ENCODE measurements around the gene VPS13D.

The VPS13D gene

DNA sequence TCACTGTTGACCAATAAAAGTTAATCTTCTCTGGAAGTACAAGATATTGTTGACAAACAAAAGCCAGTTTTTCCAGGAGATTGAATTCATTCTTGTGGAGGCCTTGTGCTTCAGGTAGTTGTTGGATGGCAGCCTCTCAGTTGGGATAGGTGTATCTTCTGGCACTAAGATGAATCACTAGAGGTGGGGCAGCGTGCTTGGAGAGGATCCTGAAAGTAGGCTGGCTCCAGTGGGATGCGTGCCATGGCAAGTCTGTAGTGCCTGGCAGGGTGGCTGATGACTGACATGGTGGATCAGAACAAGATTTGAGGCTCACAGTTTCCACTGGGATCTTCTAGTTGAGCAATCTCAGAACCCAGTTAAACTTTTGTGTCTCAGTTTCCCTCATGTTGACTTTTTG lies 2.4 kb downstream of the VPS13D start:
- no peak for DNase-seq (ENCODE audit: low spot score)

DNA sequence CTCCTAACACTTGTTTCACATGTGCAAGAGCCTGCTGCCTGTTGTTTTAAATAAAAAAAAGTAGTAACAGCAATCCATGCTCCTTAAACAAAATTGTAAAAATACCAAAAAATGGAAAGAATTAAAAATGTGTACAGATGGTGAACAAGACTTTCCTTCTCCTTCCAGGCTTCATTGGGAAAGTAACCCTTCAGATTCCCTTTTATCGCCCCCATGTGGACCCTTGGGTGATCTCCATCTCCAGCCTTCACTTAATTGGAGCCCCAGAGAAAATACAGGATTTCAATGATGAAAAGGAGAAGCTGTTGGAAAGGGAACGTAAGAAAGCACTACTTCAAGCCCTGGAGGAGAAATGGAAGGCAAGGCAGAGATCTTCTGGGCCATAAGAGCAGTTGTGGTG lies 14.2 kb downstream of the VPS13D start:
- peak; percentile 30 for DNase-seq (ENCODE audit: low spot score)

DNA sequence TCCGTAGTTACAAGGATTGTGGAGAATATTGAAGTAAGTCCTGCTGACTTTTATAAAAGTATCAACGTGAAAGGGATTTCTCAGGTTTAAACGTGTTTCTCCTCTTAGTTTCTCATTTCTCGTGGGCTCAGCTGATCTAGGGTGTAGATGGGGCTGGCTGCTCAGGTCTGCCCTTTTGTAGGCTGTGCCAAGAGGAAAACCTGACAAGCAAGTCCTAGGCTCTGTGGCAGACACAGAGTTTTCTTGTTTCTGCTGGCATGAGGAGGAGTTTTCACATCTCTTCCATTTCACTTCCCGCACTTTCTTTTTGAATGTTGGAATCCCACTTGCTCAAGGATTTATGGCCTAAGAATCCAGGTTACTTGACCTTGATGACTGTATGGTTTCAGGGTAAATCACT lies 14.8 kb downstream of the VPS13D start:
- no peak for DNase-seq (ENCODE audit: low spot score)

DNA sequence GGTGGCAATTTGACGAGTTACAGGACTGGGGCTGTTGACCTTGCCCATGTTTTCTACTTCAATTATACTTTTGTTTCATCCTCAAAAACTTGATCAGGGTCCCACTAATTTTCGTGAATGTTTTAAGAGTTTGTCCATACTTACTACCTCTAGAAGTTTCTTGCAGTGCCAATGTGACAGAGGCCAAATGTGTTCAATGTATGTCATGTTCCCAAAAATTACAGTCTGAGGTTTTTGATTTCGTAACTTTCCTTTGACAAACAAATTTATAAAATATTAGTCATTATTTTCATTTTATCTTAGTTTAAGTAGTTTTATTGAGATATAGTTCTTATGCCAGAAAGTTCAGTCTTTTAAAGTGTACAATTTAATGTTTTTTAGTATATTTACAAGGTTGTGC lies 15.3 kb downstream of the VPS13D start:
- DNase-seq (ENCODE audit: low spot score) = no peak

DNA sequence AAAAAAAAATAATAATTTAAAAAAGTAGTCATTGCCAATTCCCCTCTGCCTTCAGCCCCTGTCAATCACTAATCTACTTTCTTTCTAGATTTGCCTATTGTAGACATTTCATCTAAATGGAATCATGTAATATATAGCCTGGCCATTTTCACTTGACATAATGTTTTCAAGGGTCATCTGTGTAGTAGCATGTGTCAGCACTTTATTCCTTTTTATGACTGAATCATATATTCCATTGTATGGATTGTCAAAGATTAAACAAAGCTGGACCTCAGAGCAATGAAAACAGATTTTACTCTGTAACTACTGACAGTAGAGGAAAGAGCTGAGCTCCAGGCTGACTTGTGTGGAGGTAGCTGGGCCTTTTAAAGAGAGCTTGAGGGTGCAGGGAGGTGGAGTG lies 15.9 kb downstream of the VPS13D start:
- DNase-seq (ENCODE audit: low spot score) = no peak

DNA sequence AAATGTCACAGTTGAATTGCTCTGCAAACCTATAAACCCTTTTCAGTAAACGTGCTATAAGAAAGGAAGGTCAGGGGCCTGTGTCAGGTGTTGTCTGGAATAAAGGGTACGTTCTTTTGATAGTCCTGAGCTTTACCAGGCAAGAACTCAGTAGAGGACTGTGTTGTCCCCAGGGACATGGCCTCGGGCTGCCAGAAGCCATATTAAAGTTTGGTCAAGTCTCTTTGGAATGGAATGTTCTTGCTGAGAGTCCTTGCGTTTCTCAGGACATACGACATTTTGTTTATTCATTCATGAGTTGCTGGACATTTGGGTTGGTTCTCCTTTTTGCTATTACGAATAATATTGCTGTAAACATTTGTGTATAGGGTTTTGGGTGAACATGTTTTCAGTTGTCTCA lies 16.8 kb downstream of the VPS13D start:
- DNase-seq (ENCODE audit: low spot score) = no peak

DNA sequence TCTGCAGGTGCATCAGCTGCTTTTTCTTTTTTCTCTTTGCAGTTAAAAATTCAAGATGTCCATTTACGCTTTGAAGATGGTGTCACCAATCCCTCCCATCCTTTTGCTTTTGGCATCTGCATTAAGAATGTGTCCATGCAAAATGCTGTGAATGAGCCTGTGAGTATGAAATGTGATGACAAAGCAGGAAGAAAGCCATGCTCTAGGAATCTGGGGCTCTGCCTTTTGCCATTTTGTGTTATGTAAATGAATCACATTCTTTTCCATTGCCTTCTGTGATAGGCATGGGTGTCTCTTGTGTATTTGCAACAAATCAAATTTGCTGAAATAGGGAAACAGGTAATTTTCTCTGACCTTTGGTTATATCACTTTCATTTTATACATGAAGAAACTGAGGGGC lies 19.4 kb downstream of the VPS13D start:
- DNase-seq (ENCODE audit: low spot score) = no peak

DNA sequence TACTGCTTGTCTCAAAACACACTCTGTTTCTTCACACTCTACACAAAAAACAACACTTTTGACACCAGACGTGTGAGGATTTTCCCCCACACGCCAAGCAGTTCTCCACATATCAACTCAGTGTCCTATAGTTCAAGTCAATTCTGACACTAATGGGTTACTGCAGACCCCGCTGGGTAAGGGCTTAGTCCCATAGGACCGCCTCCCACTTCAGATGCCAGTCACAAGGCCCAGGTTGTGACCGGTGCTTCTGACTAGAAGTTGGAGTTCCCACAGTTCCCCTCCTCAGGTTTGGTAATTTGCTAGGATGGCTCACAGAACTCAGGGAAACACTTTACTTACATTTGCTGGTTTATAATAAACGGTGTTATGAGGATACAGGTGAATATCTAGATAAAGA lies 19.9 kb downstream of the VPS13D start:
- DNase-seq (ENCODE audit: low spot score) = no peak

DNA sequence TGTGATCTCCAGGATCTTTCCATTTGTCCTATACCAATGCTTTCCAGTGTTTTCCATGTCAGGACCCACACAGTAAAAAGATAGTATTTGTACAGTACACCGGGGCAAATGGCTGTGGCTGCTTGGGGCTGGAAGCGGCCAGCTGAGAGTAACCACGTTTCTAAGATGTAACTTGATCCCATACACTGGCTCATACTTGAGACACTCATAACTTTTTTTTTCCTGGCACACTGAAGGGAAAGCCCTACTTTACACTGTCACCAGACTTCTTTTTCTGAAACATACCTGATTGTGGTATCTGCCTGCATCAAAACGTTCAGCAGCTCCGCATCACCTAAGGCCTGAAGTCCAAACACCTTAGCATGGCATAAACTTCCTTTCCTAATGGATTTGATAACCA lies 21.6 kb downstream of the VPS13D start:
- DNase-seq (ENCODE audit: low spot score) = no peak

DNA sequence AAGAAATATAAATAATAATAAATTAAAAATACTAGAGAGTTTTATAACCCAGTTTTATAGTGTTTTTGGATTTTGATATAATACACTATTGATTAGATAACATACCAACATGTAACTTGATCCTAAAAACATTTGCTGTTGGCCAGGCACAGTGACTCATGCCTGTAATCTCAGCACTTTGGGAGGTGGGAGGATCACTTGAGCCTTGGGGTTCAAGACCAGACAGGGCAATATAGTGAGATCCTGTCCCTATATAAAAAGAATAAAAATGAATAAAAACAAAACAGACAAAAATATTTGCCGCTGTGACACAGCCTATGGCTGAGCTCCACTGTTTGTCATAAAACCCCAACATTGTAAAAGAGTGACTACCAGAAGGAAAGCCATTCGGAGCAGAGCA lies 26.1 kb downstream of the VPS13D start:
- DNase-seq (ENCODE audit: low spot score) = no peak

DNA sequence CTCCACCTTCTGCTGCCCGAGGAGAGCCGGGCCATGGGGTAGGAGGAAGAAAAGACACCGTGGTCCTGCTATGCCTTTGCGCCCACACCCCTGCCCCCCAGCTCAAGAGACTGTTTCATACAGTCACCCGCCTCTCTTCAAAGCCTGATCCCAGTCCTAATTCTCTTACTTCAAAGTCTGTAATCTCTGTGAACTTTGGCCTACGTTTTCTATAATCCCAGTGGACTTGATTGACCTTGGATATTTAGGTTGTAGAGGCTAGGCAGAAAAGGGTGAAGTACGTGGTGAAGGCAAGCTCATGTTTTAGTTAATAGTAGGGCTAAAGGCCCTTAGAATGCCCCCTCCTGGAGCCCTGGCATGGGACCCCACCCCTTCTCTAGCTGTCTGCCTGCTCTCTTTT lies 28.4 kb downstream of the VPS13D start:
- no peak for DNase-seq (ENCODE audit: low spot score)

DNA sequence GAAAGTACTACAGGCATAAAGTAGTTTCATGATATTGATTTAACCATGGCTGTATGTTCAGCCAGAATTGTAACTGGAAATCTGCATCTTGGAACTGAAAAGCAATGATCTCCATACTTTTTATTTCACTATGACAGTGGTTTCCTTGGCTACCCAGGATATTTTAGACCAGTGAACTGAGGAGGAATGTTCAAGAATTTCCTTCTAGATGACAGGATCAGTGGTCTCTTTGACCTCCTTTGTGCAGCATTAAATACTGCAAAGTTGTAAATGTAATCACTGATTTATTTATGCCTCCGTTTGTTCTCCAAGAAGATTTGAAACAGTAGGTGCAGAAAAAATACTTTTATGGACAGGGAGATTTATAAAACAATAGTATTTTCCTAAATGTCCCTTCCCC lies 39.5 kb downstream of the VPS13D start:
- DNase-seq (ENCODE audit: low spot score) = no peak

DNA sequence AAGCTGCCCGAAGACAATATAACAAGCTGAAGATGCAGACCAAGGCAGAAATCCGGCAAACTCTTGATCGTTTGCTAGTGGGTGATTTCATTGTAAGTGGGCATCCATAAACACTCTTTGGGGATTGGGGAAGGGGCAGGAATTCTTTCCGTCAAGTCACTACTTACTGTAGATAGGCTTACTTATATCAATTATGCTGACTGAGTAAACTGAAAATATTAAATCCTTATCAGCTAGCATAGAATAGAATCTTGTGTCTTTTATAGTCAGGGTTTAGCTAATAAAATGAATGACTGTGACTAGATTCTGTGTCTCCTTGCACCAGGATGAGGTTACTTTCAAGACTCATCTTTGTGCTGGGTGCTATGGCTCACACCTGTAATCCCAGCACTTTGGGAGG lies 41.2 kb downstream of the VPS13D start:
- no peak for DNase-seq (ENCODE audit: low spot score)

DNA sequence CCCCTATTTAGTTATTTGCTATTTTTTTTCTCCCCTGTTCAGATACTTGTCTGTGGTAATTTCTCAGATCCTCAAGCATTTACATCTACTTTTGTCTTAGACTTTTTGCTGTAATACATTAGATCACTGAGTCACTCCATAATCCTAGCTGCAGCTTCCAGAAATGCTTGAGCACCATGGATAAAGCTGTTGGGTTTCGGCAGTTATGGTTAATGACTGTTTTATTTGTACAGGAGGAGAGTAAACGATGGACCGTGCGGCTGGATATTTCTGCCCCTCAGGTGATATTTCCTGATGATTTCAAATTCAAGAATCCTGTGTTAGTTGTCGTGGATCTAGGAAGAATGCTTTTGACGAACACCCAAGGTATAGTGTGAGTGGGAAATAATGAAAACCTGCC lies 42.9 kb downstream of the VPS13D start:
- DNase-seq (ENCODE audit: low spot score) = no peak

DNA sequence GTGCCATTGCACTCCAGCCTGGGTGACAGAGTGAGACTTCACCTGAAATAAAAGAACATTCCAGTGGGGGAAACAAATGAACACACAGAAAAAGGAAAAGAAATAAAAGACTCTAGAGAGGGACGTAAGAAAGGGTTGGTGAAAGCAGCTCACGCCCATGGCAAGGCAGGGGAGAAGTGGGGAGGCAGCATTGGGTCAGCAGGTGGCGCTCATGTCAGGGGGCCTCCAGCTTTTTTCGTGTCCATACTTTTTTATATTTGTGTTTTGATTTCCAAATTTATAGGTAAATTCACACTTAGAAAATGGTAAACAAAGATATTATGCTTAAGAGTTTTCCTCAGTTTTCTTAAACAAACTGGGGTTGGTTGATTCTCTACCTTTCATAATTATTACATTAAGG lies 45.5 kb downstream of the VPS13D start:
- DNase-seq (ENCODE audit: low spot score) = peak; percentile 36

DNA sequence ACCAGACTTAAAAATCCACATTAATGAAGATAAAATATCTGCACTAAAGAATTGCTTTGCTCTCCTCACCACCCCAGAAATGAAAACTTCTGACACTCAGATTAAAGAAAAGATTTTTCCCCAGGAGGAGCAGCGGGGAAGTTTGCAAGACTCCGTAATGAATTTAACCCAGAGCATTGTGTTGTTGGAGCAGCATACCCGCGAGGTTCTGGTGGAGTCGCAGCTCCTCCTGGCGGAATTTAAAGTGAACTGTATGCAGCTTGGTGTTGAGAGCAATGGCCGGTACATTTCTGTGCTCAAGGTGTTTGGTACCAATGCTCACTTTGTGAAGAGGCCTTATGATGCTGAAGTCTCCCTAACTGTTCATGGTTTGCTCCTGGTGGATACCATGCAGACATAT lies 46.4 kb downstream of the VPS13D start:
- DNase-seq (ENCODE audit: low spot score) = peak; percentile 59

DNA sequence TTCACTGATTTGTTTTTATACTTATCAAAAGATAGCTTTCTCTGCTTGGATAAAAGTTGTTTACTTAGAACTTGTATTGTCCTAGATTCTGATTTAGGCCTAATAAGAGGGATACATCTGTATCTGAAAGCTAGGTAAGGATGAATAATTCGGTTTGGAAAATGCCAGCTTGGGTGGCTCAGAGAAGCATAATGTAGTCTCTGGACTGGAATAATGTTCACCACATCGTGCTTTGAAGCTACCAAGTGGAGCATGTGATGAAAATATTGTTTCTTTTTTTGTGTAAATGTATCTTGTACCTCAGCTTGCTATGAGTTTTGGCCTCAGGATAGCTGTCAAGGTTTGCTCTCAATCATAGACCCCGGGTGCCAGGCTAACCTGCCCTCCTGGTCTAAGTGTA lies 49.2 kb downstream of the VPS13D start:
- DNase-seq (ENCODE audit: low spot score) = no peak

DNA sequence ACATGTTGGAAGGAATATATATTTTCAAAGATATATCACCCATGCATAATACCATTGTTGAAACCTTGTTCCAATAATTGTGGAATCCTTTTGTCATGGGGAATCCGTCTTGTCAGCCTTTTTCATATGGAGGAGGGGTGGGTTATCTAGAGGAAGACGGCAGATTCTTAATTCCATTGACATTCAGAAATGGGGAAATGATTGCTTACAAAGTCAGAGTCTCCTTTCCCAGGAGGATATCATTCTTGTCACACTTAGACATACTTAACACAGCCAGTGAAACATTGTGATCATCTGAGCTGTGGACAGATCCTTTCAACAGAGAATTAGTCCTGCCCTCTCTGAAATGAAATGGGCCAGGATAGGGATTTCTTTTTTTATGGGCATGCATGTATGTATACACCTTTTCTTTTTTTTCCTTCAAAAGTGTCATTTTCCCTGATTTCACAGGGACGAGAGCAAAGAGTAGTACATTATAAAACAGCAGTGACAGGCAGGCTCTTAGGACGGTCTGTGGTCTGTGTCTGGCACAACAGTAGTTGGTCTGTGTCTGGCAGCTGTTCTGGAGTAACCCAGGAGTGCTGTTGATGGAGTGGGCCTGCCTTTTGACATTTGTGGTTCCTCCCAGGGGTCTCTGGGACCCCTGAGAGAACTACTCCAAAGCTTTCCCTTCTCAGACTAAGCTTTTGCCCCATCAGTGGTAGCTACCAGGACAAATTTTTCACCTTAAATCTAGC lies 50.1 kb downstream of the VPS13D start:
- no peak for DNase-seq (ENCODE audit: low spot score)

DNA sequence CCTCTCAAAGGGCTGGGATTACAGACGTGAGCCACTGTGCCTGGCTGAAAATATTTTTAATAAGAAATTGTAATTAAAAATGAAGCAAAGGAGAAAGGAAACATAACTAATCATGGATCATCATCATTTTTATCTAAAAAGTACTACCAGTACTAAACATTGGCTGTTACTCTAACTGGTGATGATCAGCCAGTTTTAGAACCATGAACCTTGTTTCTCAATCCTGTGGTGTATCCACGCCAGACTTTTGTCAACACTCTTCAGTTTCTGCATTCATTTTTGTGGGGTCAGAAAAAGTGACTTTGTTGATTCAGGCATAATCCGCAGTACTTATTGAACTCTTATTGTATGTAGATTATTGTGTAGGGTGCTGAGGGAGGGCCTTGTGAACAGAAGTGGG lies 52.3 kb downstream of the VPS13D start:
- no peak for DNase-seq (ENCODE audit: low spot score)

DNA sequence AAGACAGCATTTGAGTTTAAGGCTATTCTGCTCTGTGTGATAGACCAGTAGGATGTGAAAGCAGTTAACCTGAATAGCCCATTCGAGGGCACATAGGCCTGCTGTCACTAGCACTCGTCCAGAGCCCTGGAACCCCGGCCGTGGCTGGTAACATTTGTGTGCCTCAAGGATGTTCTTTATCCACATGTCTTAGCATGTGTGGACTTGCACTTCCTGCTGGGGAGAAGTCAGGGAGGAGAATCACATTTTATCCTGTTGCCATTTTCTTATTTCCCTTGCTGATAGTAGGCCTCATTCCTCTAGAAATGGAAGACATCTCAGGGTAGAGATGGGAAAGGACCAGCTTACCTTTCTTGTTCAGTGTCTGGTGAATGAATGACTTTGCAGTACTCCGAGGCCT lies 54.7 kb downstream of the VPS13D start:
- DNase-seq (ENCODE audit: low spot score) = no peak

DNA sequence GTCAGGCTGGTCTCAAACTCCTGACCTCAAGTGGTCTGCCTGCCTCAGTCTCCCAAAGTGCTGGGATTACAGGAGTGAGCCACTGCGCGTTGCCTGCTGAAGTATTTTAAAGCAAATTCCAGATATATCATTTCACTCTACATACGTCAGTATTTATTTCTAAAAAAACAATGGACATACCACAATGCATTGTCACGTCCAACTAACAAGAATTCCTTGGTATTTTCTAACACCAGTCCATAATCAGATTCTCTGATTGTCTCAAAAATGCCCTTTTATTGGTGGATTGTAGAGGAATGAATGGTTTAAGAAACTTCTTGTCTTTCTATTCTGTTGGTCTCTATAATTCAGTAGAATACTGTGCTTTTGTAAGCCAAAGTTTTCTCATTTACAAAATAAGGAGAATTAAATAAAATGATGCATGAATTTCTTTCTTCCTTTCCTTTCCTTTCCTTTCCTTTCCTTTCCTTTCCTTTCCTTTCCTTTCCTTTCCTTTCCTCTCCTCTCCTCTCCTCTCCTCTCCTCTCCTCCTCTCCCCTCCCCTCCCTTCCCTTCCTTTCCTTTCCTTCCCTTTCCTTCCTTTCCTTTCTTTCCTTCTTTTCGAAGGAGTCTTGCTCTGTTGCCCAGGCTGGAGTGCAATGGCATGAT lies 55.8 kb downstream of the VPS13D start:
- no peak for DNase-seq (ENCODE audit: low spot score)

DNA sequence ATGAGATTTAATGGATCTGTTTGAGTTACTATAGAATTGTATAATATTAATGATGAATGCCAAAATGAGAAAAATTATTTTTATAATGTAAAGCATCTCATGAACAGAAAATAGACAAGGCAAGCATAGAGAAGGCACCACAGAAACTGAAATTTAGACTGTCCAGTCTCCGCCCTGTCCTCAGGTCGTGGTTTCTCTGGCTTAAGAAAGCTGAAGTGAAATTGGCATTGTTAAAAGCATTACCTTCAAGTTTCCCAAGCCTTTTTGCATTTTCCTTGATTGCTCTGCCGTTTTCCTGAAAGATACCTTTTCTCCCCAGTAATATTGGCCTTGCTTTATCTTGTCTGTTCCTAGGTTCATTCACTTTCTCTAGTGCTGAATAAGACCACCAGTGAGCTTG lies 58.0 kb downstream of the VPS13D start:
- no peak for DNase-seq (ENCODE audit: low spot score)

DNA sequence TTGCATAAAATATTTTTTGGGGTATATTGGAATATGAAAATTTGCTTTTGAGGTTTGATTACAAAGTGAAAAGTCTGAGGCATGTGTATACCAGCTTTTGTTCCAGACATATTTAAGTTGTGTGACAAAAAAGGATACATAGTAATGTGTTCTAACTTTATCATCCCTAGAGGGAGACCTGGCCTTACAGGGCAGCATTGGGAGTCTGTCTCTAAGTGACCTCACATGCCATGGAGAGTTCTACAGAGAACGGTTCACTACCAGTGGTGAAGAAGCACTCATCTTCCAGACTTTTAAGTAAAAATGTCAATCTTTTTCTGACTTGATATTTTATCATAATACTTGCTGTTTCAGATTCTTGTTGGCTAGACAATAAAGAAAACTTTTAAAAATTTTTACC lies 61.0 kb downstream of the VPS13D start:
- no peak for DNase-seq (ENCODE audit: low spot score)

DNA sequence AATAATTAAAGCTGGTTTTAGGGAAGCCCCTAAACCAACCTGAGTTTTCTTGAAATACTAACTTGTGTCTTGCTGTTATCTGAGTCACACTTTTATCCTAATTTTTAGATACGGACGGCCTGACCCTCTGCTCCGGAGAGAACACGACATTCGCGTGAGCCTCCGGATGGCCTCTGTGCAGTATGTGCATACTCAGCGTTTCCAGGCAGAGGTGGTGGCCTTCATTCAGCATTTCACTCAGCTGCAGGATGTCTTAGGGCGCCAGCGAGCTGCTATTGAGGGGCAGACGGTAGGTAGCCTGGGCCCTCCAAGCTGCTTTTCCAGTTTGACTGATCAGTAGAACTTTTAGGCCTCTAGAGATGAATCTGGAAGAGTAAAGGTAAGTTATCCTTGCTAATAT lies 63.6 kb downstream of the VPS13D start:
- DNase-seq (ENCODE audit: low spot score) = no peak

All from NAMALWA (cell line).